CD1c-positive myeloid dendritic cell (primary cell): ENCODE results near the gene TFB2M.

Source experiments
- DNase-seq: peaks from one replicate; pipeline ENCODE4 v3.0.0-alpha.2; 2016; ENCODE audit errors: extremely low spot score

Gene TFB2M

DNA sequence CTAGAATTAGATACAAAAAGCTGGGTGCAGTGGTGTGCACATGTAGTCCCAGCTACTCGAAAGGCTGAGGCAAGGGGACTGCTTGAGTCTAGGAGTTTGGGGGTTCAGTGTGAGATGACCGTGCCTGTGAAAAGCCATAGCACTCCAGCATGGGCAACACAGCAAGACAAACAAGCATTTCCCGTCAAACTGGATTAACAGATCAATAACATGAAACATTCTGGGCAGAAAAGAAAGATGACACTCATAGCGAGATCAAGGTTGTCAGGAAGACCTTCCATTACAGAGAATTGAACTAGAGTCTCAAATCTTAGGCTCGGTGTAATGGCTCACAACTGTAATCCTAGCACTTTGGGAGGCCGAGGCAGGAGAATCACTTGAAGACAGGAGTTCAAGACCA lies 14.0 kb downstream of the TFB2M start:
- no peak for DNase-seq

- no peak for DNase-seq
Measured at GRCh38 chr1:246550402-246550801, 15.7 kb downstream of the TFB2M start.

- no peak for DNase-seq
Measured at GRCh38 chr1:246549665-246550064, 16.4 kb downstream of the TFB2M start.

- no peak for DNase-seq
Measured at GRCh38 chr1:246544001-246544400, 22.1 kb downstream of the TFB2M start.

- no peak for DNase-seq
Measured at GRCh38 chr1:246540738-246541491, 25.1 kb downstream of the TFB2M start.

DNA sequence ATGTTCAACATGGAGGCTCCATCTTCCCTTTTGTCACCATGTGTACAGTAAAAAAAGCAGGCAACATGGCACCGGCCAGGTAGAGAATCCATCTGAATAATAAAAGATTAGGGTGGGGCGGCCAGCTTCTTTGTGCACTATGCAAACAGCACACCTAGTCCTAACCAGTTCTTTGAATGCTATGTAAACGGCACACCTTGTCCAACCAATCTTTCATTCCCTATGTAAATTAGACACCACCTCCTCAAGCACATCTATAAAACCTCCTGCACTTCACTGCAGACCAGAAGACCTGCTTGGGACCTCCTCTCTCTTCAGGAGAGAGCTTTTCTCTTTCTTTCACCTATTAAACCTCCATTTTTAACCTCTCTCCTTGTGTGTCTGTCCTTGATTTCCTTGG lies 28.2 kb downstream of the TFB2M start:
- DNase-seq, result no peak

GRCh38 chr1:246537441-246537840 lies 28.6 kb downstream of the TFB2M start:
- DNase-seq, result no peak

DNA sequence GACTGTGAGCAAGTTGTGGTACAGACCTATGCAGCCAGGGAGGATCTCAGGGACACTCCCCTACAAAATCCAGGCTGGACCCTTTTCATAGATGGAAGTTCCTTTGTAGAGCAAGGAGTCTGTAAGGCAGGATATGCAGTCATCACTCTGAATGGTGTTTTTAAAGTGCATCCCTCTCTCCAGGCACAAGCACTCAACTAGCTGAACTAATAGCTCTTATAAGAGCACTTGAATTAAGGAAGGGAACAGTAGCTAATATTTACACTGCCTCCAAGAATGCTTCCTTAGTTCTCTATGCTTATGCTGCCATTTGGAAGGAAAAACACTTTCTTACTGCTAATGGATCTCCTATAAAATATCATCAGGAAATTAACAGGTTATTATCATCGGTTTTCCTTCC lies 31.9 kb downstream of the TFB2M start:
- no peak for DNase-seq

DNA sequence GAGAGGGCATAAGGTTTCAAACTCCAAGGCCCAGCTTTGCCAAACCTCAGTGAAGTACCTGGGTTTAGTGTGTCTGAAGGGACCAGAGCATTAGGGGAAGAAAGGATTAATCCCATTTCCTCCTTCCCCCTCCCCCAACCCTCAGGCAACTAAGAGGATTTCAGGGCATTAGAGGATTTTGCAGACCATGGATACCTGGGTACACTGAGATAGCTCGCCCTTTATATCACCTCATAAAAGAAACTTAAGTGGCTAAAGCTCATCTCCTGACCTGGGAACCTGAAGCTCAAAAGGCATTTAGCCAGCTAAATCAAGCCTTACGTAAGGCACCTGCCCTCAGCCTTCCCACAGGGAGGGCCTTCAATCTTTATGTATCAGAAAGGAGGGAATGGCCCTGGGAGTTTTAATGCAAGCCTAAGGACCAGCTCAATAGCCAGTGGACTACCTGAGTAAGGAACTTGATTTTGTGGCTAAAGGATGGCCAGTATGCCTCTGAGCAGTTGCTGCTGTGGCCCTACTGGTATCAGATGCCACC lies 32.6 kb downstream of the TFB2M start:
- no peak for DNase-seq

DNA sequence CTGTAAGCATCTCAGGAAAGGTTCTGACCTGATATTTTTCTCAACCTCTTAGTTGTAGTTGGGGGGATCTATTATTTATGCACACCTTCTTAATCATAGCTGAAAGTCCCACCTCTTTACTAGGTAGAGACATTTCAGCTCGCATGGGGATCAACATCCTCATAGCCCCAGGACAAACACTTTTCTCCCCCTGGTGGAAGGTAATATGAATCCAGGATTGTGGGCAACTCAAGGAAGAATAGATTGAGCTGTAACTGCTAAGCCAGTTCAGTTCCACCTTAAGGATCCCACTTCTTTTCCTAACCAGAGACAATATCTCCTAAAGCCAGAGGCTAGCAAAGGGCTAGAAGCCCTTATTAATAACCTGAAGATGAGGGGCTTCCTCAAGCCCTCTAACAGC lies 33.5 kb downstream of the TFB2M start:
- DNase-seq, result no peak

DNA sequence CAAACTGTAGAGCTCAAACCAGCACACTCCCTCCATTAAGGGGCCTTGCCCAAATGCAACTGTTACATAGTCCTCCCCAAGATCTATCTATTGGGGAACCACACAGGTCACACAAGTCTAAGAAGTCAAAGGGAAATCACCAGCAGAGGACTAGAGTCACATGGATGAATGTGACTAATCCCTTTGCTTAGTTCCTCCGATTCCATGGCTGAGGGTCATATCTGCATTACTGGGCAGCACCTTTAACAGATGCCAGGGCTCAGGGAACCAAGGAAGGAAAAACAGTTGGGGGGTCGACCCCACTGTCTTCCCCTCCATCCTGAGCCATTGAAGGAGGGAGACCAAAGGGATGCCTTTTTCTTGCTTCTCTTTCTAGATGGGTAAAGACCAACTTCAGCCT lies 35.6 kb downstream of the TFB2M start:
- no peak for DNase-seq

GRCh38 chr1:246528933-246529731 lies 36.9 kb downstream of the TFB2M start:
- DNase-seq, result no peak

GRCh38 chr1:246527402-246528088 lies 38.5 kb downstream of the TFB2M start:
- DNase-seq, result no peak

GRCh38 chr1:246526915-246527314 lies 39.1 kb downstream of the TFB2M start:
- DNase-seq, result no peak

DNA sequence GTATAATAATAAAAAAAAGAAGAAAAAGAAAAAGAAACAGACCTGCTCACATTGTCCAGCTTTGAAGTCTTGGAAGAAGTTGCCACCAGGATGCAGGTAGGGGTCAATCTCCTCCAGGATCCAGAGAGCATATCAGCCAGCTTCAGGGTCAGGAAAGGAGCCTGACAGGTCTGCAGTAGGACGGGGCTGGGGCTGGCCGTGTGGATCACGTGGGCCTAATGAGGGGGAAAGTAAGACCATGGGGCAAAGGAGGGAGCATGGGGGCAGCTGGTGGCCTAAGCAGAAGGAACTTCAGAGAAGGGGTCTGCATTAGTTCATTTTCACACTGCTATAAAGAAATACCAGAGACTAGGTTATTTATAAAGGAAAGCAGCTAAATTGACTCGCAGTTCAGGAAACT lies 39.7 kb downstream of the TFB2M start:
- no peak for DNase-seq

- DNase-seq, result no peak
Measured at GRCh38 chr1:246519514-246519913, 46.5 kb downstream of the TFB2M start.

DNA sequence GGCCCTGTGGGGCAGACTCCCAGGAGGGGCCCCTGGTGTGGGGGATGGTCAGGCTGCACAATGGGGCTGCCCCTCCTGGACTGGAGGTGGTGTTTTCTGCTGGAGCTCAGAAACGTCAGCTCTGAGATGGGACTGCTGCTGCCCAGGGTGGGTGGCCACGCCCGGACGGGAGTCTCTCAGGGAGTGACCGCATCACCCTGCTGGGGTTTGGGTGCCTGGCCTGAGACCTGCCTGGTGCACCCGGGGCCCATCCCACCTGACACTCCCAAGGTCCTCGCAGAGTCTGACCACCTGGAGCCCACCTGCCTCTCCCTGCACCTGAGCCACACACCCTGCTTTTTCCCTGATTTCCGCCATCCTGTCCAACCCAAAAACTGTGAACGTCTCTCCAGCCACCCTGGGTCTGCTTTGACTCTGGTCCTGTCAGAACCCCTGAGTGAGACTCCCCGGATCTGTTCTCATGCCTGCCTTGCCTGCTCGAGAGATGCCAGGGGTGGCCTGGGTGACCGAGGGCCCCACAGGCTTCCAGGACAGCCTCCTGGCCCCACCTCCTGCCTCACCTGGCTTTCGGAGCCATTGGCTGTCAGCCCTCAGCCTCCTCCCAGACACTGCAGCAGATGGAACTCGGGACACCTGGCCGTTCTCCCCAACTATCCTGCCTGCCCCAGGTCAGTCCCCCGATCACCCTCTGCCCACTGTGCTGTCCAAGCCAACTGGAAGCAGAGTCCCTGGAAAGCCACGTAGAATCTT lies 47.4 kb downstream of the TFB2M start:
- DNase-seq, result no peak

GRCh38 chr1:246517391-246517790 lies 48.7 kb downstream of the TFB2M start:
- DNase-seq, result no peak

DNA sequence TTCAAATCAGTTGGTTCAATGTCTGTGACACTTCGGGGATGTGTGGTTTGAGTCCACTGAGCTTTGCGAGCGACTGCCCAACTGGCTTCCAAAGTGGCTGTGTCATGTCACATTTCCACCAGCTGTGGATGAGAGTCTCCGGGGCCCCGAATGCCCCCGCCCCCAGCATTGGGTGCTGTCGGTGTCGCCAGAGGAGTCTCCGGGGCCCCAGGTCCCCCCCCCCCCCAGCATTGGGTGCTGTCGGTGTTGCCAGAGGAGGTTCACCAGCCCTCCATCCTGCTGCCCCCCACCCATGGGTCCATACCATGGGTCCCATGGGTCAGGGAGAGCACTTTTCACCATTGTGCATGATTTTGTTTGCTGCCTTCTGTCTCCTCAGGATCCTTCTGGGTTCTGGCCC lies 49.9 kb downstream of the TFB2M start:
- DNase-seq, result no peak

DNA sequence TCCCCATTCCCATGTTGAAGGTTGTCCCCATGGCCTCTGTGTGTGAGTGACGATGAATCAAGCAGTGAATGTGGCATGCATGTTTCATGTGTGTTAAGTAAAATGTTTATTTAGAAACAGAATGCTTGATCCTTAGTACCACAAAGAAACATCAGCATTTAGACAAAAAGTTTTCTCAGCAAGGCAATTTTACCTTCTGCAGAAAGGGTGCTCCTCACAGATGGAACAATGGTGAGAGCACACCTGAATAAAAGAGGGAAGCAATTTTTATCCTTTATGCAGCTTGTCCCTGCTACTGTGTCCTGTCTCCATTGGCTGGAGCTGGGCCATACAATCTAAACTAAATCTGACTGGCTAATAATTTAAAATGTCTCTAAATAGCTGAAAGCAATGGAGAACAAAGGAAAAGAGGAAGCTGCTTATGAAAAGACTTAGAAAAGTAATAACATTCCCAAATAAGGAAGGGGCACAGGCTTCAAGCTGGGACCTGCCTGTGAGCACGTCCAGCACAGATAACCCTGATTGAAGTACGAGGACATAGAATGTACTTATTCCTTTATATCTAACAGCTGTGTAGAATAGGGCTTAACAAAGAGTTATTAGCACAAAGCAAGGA lies 50.6 kb downstream of the TFB2M start:
- no peak for DNase-seq

- no peak for DNase-seq
Measured at GRCh38 chr1:246513619-246514343, 52.3 kb downstream of the TFB2M start.
